Activated naive CD8-positive, alpha-beta T cell treated with anti-CD3 and anti-CD28 coated beads, Interleukin-2, amount 50 U/mL, for 16 hours (primary cell): Measurements from ENCODE around the gene DTNB.

Experiments
- DNase-seq: peaks from one replicate; pipeline ENCODE4 v3.0.0-alpha.2; 2020; ENCODE audit warnings: low read depth, low spot score

DTNB gene

DNA sequence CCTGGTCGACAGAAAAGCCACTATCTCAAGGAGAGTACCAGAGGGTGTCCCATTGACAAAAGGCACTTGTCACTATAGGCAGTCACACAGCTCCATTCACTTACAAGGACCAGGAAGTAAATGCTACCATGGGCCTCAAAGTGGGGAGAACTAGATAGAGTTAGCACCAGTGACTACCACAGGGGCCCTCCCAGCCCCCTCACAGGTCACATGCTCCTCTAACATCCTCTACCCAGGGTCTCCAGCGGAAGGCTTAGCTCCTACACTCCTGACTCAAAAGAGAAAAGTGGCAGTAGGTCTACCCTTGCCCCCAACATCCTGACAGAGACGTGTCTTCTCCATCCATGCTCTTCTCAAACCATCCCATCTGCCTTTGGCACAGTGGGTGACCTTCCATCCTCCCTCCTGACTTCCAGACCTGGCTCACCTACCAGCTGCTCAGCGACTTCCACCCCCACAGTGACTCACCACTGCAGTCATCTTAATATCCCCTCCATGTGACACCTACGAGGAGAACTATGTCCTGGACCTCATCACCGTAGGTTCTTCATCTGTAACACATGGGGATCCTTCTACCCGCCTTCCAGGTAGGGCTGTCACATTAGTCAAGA, 326.1 kb downstream of the DTNB start:
- DNase-seq = no peak

- DNase-seq = no peak
Observed at GRCh38 chr2:25343187-25343825, 330.1 kb downstream of the DTNB start.

DNA sequence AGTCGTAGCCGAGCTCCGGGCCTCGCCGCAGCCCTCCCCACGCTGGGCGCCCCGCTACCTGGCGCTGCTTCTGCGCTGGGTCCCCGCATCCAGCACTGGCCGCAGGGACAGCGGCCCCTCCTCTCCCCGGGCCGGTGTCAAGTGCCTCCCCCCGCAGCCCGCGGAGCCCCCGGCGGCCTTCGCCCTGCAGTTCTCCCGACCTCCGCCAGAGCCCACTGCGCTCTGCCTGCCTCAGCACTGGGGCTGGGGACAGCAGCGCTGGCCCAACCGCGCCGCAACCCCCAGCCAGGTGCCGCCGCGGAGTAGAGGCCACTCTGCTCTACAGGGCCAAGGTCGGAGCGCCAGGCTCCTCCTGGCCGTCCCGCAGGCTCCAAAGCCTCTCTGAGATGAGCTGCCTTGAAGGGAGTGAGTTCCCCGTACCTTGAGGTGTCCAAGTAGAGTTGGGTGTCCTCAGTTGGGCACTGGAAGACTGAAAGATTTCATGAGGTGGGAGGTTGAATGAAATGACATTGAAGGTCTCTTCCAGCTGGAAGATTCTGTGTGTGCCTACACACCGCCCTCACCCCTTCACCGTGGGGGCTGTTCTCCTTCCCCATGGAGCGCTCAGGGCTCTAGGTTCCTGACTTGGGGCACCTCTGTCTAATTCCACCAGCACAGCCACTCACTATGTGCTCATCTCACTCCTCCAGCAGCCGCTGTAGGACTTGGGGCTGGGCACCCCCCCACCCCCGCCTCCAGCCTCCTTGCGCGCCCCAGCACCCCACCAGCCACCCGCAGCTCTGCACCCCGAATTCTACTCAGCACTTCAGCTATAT, 330.8 kb downstream of the DTNB start:
- DNase-seq = peak; percentile 67

- no peak for DNase-seq
Observed at GRCh38 chr2:25341753-25342371, 331.5 kb downstream of the DTNB start, which contains the start of gene DNMT3A. DNMT3A (minus strand) TSS chr2:25341925; CDS start chr2:25313984, 27,941 bp downstream.

DNA sequence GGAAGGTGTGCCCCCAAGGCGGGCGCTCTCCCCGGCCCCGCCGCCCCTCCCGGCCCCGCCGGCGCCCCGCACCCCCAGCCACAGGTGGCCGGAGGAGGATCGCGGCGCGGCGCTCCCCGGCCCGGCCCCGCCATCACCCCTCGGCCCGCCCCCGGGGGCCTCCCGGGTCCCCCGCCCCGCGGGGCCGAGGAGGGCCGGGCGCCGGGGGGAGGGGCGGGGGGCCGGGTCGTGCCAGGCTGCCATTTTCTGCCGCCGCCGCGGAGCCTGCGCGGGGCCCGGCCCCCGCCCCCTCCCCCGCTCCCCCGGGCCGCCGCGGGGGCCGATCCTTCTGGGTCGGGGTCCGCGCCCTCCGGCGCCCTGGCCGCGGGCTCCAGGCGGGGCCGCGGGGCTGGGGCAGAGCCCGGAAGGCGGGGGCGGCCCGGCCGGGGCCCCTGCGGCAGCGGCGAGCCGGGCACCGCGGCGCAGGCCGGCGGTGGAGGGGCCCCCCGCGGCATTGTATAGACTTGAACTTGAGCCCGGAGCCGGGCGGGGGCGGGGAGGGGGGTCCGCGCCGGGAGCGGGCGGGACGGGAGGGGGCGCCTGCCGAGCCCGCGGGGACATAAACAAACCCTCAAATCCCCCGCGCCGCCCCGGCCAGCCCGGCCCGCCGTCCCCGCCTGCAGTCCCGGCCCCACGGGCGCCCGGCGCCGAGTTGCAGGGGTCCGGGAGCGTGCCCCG, 332.2 kb downstream of the DTNB start:
- DNase-seq = no peak

GRCh38 chr2:25340181-25340921, 333.0 kb downstream of the DTNB start:
- DNase-seq = no peak

GRCh38 chr2:25339791-25340180, 333.6 kb downstream of the DTNB start:
- DNase-seq = no peak

- no peak for DNase-seq
Observed at GRCh38 chr2:25339211-25339674, 334.1 kb downstream of the DTNB start.

GRCh38 chr2:25338401-25338800, 335.0 kb downstream of the DTNB start:
- DNase-seq = no peak

- DNase-seq = no peak
Observed at GRCh38 chr2:25337891-25338290, 335.5 kb downstream of the DTNB start.

- no peak for DNase-seq
Observed at GRCh38 chr2:25337276-25337675, 336.1 kb downstream of the DTNB start.

- DNase-seq = no peak
Observed at GRCh38 chr2:25336383-25336841, 337.0 kb downstream of the DTNB start.

GRCh38 chr2:25335971-25336370, 337.4 kb downstream of the DTNB start:
- no peak for DNase-seq

- DNase-seq = no peak
Observed at GRCh38 chr2:25335204-25335603, 338.2 kb downstream of the DTNB start.

DNA sequence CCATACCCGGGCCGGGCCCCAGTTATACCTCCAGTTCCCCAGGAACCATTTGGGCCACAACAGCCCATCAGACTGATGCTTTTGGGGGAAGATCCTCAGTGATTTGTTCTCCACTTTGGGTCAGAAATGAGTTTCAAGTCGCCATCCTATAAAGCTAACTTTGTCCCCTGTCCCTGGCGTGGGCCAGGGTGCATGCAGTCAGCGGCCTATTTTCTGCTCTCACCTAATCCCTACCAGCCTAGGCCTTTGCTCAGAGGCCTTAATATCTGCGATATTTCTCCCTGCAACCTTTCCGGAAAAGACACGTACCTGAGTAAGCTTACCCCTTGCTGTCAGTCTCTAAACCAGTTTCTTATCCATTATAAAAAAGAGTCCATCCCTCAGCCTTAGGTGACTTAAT, 338.9 kb downstream of the DTNB start:
- DNase-seq = no peak

GRCh38 chr2:25333981-25334380, 339.4 kb downstream of the DTNB start:
- no peak for DNase-seq

DNA sequence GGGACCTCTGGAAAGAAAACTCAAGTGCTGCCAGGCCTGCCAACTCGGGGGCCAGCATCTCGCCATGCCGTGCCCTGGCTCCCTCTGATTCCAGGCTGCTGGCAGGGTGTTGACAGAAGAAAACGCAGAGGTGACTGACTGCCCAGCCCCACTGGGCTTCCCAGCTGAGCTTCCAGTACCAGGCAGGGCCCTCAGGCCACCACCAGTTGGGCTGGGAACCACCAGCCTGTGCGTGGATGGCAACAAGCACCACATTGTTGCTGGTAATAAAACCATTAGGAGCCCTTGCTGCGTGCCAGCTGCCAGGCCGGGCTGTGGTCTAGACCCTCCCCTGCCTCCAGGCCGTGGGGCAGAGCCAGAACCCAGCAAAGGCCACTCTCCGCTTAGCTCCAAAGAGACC, 340.8 kb downstream of the DTNB start:
- DNase-seq = no peak

DNA sequence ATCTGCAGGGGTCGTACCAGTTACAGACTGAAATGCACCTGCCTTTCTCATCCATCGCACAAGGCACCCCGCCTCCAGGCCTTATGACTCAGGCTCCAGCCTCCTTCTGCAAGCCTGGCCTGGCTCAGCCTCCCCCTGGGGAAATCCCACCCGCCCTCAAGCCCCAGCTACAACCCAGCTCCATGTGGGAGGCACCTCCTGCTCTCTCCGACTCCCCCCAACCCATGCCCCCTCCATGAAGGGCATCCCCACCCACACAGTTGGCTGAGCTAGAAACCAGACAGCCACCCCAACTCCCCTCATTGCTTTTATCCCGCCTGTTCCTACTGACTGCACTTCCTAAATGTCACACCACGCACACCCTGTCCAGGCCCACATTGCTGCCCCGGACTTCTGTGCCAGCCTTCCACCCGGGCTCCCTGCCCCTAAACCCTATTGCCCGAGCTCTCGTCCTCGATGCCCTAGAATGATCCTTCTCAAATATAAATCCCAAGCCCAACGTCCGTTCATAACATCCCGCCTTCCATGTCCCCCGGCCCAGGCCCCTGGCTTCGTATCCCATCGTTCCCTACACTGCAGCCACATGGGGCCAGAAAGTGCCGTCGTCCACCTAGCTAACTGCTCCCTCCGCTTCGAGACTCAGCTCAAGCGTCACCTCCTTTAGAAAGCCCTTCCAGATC, 341.6 kb downstream of the DTNB start:
- peak; percentile 50 for DNase-seq

GRCh38 chr2:25330937-25331336, 342.4 kb downstream of the DTNB start:
- no peak for DNase-seq

DNA sequence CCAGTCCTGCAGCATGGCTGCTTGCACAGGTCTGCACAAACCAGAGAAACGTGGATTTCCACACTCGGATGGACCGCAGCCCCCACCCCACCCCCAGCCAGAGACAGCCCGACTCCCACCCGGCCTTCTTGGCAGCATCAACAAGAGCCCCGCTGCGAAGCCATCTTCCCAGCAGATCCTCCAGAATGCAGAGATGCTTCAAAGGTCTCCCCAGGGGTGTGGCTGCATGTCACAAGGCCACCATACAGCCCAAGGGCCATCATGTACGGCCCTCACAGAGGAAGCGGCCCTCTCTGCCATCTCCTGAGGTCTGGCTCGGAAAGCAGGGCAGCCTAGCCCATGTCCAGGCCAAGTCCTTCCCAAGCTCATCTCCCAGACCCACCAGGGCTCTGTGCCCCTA, 343.1 kb downstream of the DTNB start:
- DNase-seq = no peak
